ENCODE data around the gene GUCD1. TPM values are rescaled to one million over a fixed set of nuclear protein-coding genes. Genes with fewer than 3 reads are reported as not detected.

GUCD1 gene
- total RNA-seq, 1 experiment from 2014 or later: 65.8 TPM

- ChIA-PET CTCF (interaction anchor here (0.7 kb wide), 2 partner anchors 23 to 100 kb away, joined by 4 to 5 read pairs; no protein-coding TSS in a partner anchor), POLR2A (ENCODE audit: unreplicated experiment) (no interaction called here)
- Histone ChIP-seq H3K36me3 (ENCODE audit: low read depth, low read length) (no peaks in the 10 kb centered on the region; the same call in 1 of the 2 replicates), H3K79me2 (ENCODE audit: low read length) (no peaks in the 10 kb centered on the region), H3K27ac (ENCODE audit: low read length) (no peak overlapping the region), H3K9me3 (ENCODE audit: low read length) (no peaks in the 10 kb centered on the region), H3K4me1 (ENCODE audit: insufficient read depth, low read length) (peaks cover 12% of the 10 kb centered on the region), H3K9ac (ENCODE audit: low read length) (no peak overlapping the region), H3K4me2 (ENCODE audit: low read length) (no peak overlapping the region), H2AFZ (ENCODE audit: low read length) (no peak overlapping the region), H3K27me3 (ENCODE audit: low read length) (no peaks in the 10 kb centered on the region), H4K20me1 (ENCODE audit: low read length) (no peaks in the 10 kb centered on the region), H3K4me3 (ENCODE audit: low read length) (no peak overlapping the region), H3F3A (ENCODE audit: low read length, unreplicated experiment) (no peaks in the 10 kb centered on the region), H3K9me2 (replicated peaks; ENCODE audit: low read length) (no peaks in the 10 kb centered on the region)
- DNase-seq: peak; percentile 47
- BruUV-seq (replicated peaks): no TSS peak
- no peak for TF ChIP-seq EZH2 (IDR thresholded peaks at IDR 0.05; ENCODE audit: low read length, unreplicated experiment)
- peak; percentile 75 for TF ChIP-seq CTCF (conservative IDR thresholded peaks at IDR 0.05; ENCODE audit: low read depth, low read length)
- peak; percentile 60; the same call in 1 of the 2 replicates for ATAC-seq
- intact Hi-C loops (cut with micrococcal nuclease): loop anchor here (5.0 kb wide), 1 partner anchor 66 kb away; no protein-coding TSS in a partner anchor
These were observed 51.6 kb downstream of the GUCD1 start for GRCh38 chr22:24503137-24503842.

- no peak overlapping the region for H3K9ac ChIP-seq (ENCODE audit: low read length)
- no peaks in the 10 kb centered on the region for H3K79me2 ChIP-seq (ENCODE audit: low read length)
- intact Hi-C loops (cut with micrococcal nuclease): loop anchor here (5.0 kb wide), 1 partner anchor 65 kb away; no protein-coding TSS in a partner anchor
- H3K4me2 ChIP-seq (ENCODE audit: low read length): no peak overlapping the region
- no peaks in the 10 kb centered on the region for H3K9me3 ChIP-seq (ENCODE audit: low read length)
- no peak overlapping the region for H2AFZ ChIP-seq (ENCODE audit: low read length)
- ATAC-seq (no peak), DNase-seq (no peak)
- POLR2A ChIA-PET (ENCODE audit: unreplicated experiment): no interaction called here
- CTCF ChIA-PET: interaction anchor here (0.7 to 1.1 kb wide), 3 partner anchors 22 to 100 kb away, joined by 3 to 5 read pairs (median 4); no protein-coding TSS in a partner anchor
- no peaks in the 10 kb centered on the region for H3K27me3 ChIP-seq (ENCODE audit: low read length)
- BruUV-seq (replicated peaks): no TSS peak
- peaks cover 12% of the 10 kb centered on the region for H3K4me1 ChIP-seq (ENCODE audit: insufficient read depth, low read length)
- H4K20me1 ChIP-seq (ENCODE audit: low read length): no peaks in the 10 kb centered on the region
- H3F3A ChIP-seq (ENCODE audit: low read length, unreplicated experiment): no peaks in the 10 kb centered on the region
- no peaks in the 10 kb centered on the region; the same call in 1 of the 2 replicates for H3K36me3 ChIP-seq (ENCODE audit: low read depth, low read length)
- H3K4me3 ChIP-seq (ENCODE audit: low read length): no peak overlapping the region
- H3K9me2 ChIP-seq (replicated peaks; ENCODE audit: low read length): no peaks in the 10 kb centered on the region
- TF ChIP-seq EZH2 (IDR thresholded peaks at IDR 0.05; ENCODE audit: low read length, unreplicated experiment): no peak
- TF ChIP-seq EZH2phosphoT487 (IDR thresholded peaks at IDR 0.05; ENCODE audit: borderline replicate concordance, low read length): no peak
- no peak overlapping the region for H3K27ac ChIP-seq (ENCODE audit: low read length)
These were observed 52.4 kb downstream of the GUCD1 start for GRCh38 chr22:24502541-24502940.

- H3K4me3 ChIP-seq (ENCODE audit: low read length): no peak overlapping the region
- H2AFZ ChIP-seq (ENCODE audit: low read length): no peak overlapping the region
- intact Hi-C loops (cut with micrococcal nuclease): loop anchor here (5.0 kb wide), 1 partner anchor 65 kb away; no protein-coding TSS in a partner anchor
- ChIA-PET POLR2A (ENCODE audit: unreplicated experiment) (no interaction called here), CTCF (interaction anchor here (1.1 kb wide), 1 partner anchor 76 kb away, joined by 3 read pairs; no protein-coding TSS in a partner anchor)
- DNase-seq: no peak
- TF ChIP-seq CTCF (conservative IDR thresholded peaks at IDR 0.05; ENCODE audit: low read depth, low read length) (no peak), EZH2 (IDR thresholded peaks at IDR 0.05; ENCODE audit: low read length, unreplicated experiment) (no peak), EZH2phosphoT487 (IDR thresholded peaks at IDR 0.05; ENCODE audit: borderline replicate concordance, low read length) (no peak)
- H4K20me1 ChIP-seq (ENCODE audit: low read length): no peaks in the 10 kb centered on the region
- H3K27ac ChIP-seq (ENCODE audit: low read length): no peak overlapping the region
- no peak overlapping the region for H3K9ac ChIP-seq (ENCODE audit: low read length)
- no peak for ATAC-seq
- no peaks in the 10 kb centered on the region for H3K9me2 ChIP-seq (replicated peaks; ENCODE audit: low read length)
- no peaks in the 10 kb centered on the region; the same call in 1 of the 2 replicates for H3K36me3 ChIP-seq (ENCODE audit: low read depth, low read length)
- BruUV-seq (replicated peaks): no TSS peak
- H3K9me3 ChIP-seq (ENCODE audit: low read length): no peaks in the 10 kb centered on the region
- no peak overlapping the region for H3K4me2 ChIP-seq (ENCODE audit: low read length)
- H3K79me2 ChIP-seq (ENCODE audit: low read length): no peaks in the 10 kb centered on the region
- H3F3A ChIP-seq (ENCODE audit: low read length, unreplicated experiment): no peaks in the 10 kb centered on the region
- H3K4me1 ChIP-seq (ENCODE audit: insufficient read depth, low read length): peaks cover 8% of the 10 kb centered on the region
- H3K27me3 ChIP-seq (ENCODE audit: low read length): no peaks in the 10 kb centered on the region
These were observed 52.9 kb downstream of the GUCD1 start for GRCh38 chr22:24502034-24502433.

All from PC-3 (cell line).